Measurements from ENCODE around the gene GPR89A.
"Not testable (repeated sequence)": the region's sequence is repeated elsewhere in the genome, so short reads cannot be mapped to it uniquely, and the experiment has no call there.

DNA sequence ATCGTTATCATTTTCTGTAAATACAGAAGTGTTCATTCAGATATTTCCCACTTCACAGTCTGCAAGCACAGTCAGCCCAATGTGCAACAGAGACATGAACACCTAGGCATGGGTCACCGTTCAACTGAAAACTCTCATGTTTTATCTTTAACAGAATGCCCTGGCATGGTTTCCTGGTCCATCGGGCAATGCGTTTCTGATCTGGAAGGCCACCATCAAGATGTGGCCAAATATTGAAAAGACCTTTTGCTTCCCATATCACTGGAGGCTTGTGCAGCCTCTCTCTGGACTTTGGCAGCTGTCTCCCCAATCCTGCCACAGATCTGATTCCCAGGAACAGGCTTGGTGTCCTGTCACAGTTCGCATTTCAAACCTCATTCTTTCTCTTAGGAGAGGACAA lies 21.0 kb upstream of the GPR89A start:
- TF ChIP-seq POLR2AphosphoS5 (IDR thresholded peaks at IDR 0.05; ENCODE audit: borderline replicate concordance, low read depth, low read length); EZH2 (IDR thresholded peaks at IDR 0.05): not testable (repeated sequence)

Measured in SK-N-MC (cell line).